HepG2 (cell line): ENCODE data around the gene METAP1D. TPM values are rescaled to one million over a fixed set of nuclear protein-coding genes. Genes with fewer than 3 reads are reported as not detected.

Experiments used
- CAMTA2 ChIP-seq: sonication (generic); formaldehyde crosslinking; IDR thresholded peaks from 2 replicates; pipeline ENCODE4 v1.4.0; 2020; ENCODE audit warnings: mild to moderate bottlenecking, missing genetic modification reagents, borderline replicate concordance
- DPF2 ChIP-seq: sonication (generic); formaldehyde crosslinking; IDR thresholded peaks from 2 replicates; pipeline ENCODE4 v1.4.0; 2020; ENCODE audit warnings: mild to moderate bottlenecking, low read depth, missing genetic modification reagents, borderline replicate concordance
- GATAD2A ChIP-seq: IDR thresholded peaks from 2 replicates; pipeline ENCODE4 v1.6.1; 2016
- MYC ChIP-seq: sonication (generic); formaldehyde crosslinking; IDR thresholded peaks from 2 replicates; pipeline ENCODE4 v1.9.0; 2021; ENCODE audit warnings: missing genetic modification reagents, borderline replicate concordance
- NPAS2 ChIP-seq: sonication (generic); formaldehyde crosslinking; IDR thresholded peaks from 2 replicates; pipeline ENCODE4 v1.8.0; 2022; ENCODE audit warnings: mild to moderate bottlenecking, missing genetic modification reagents, borderline replicate concordance
- NR2F6 ChIP-seq, 2 experiments: IDR thresholded peaks; 2 replicates each; pipeline ENCODE4 v1.6.1; 2016; ENCODE audit warnings: antibody characterized with exemption in 1 of 2, mild to moderate bottlenecking in 1 of 2
- PLRG1 ChIP-seq: fragments of 450-650 bp; conservative IDR thresholded peaks from 2 replicates; pipeline ENCODE4 v1.6.1; 2016
- POGK ChIP-seq: sonication (generic); formaldehyde crosslinking; conservative IDR thresholded peaks from 2 replicates; pipeline ENCODE4 v1.8.0; 2022; ENCODE audit warnings: mild to moderate bottlenecking, moderate library complexity, missing genetic modification reagents
- SNAPC4 ChIP-seq: sonication (generic); formaldehyde crosslinking; IDR thresholded peaks from 2 replicates; pipeline ENCODE4 v1.4.0; 2020; ENCODE audit warnings: mild to moderate bottlenecking, missing genetic modification reagents
- SOX5 ChIP-seq: IDR thresholded peaks from 2 replicates; pipeline ENCODE4 v1.6.1; 2016; ENCODE audit warnings: borderline replicate concordance
- TBX2 ChIP-seq: sonication (generic); formaldehyde crosslinking; IDR thresholded peaks from 2 replicates; pipeline ENCODE4 v1.5.0; 2020; ENCODE audit warnings: missing genetic modification reagents, mild to moderate bottlenecking, borderline replicate concordance
- TFAP4 ChIP-seq: sonication (generic); IDR thresholded peaks from 2 replicates; pipeline ENCODE4 v1.6.1; 2016; ENCODE audit warnings: low read depth, borderline replicate concordance
- ZBTB10 ChIP-seq: sonication (generic); formaldehyde crosslinking; IDR thresholded peaks from 2 replicates; pipeline ENCODE4 v1.4.0; 2020; ENCODE audit warnings: missing genetic modification reagents, borderline replicate concordance
- ZNF17 ChIP-seq: sonication (generic); formaldehyde crosslinking; IDR thresholded peaks from 2 replicates; pipeline ENCODE4 v1.5.0; 2020; ENCODE audit warnings: mild to moderate bottlenecking, missing genetic modification reagents
- ZNF572 ChIP-seq: sonication (generic); formaldehyde crosslinking; IDR thresholded peaks from 2 replicates; pipeline ENCODE4 v1.5.1; 2020; ENCODE audit warnings: mild to moderate bottlenecking, missing genetic modification reagents
- polyA plus RNA-seq, 8 experiments: library from polyadenylated mRNA; depleted of rRNA in 3 of 8; stranded (reverse) in 7 of 8; unstranded in 1 of 8; fragments of >200 nt; fragmentation: Illumina TruSeq in 4 of 8; extraction: Trizol in 4 of 8; gene quantifications; 2 replicates each; pipeline versions ENCODE4 v1.2.1 to v1.2.3, GENCODE V29; 2011 to 2016; ENCODE audit warnings: low read depth in 4 of 8, missing spikeins in 1 of 8, mixed read lengths in 1 of 8; ENCODE audit not compliant: insufficient read depth in 1 of 8
- total RNA-seq, 5 experiments: library from RNA; depleted of rRNA; stranded (reverse); fragments of >200 nt; fragmentation: Illumina TruSeq; extraction: Trizol; gene quantifications; 2 replicates each; pipeline ENCODE4 v1.2.3, GENCODE V29; 2016; ENCODE audit warnings: low read depth in 1 of 5

Gene METAP1D
- total and polyA plus RNA-seq, 2 of the 13 experiments (the other 11 are each of a cell fraction or from before 2014, with no cell fraction given): 14.7 to 21.6 TPM

GRCh38 chr2:172116107-172116506 lies 116.4 kb downstream of the METAP1D start (continued):
- no peak for TF ChIP-seq NPAS2 (CRISPR knock-in tag)
- TF ChIP-seq POGK (CRISPR knock-in tag): no peak
- no peak for TF ChIP-seq TBX2 (CRISPR knock-in tag)
- no peak for TF ChIP-seq MYC
- no peak for TF ChIP-seq SNAPC4 (CRISPR knock-in tag)
- peak; percentile 56; the same call in 1 of the 2 replicates for TF ChIP-seq TFAP4
- TF ChIP-seq ZBTB10: no peak
- no peak for TF ChIP-seq CAMTA2 (CRISPR knock-in tag)
- 0 out of 2 replicates have a peak, but pooled peaks have one; percentile 30 for TF ChIP-seq SOX5 (CRISPR knock-in tag)
- no peak for TF ChIP-seq DPF2 (CRISPR knock-in tag)
- TF ChIP-seq NR2F6 (IDR thresholded peaks at IDR 0.05): 0 out of 2 replicates have a peak, but pooled peaks have one; percentile 23
- TF ChIP-seq NR2F6 (CRISPR knock-in tag; IDR thresholded peaks at IDR 0.05): no peak
- TF ChIP-seq GATAD2A: no peak
- no peak for TF ChIP-seq PLRG1
- TF ChIP-seq ZNF572: no peak
- no peak for TF ChIP-seq ZNF17 (CRISPR knock-in tag)
- TF ChIP-seq, all 625 proteins: peak for 9
